HG03066 (cell line): ENCODE results near the gene MYO16.

Experiments
- ATAC-seq: cut with Tn5 transposase; IDR thresholded peaks from one replicate; pipeline ENCODE4 v1.9.1; 2021; ENCODE audit warnings: low read depth; ENCODE audit not compliant: unreplicated experiment

MYO16 gene

GRCh38 chr13:108924134-108924533 lies 294.7 kb downstream of the MYO16 start:
- ATAC-seq = no peak

DNA sequence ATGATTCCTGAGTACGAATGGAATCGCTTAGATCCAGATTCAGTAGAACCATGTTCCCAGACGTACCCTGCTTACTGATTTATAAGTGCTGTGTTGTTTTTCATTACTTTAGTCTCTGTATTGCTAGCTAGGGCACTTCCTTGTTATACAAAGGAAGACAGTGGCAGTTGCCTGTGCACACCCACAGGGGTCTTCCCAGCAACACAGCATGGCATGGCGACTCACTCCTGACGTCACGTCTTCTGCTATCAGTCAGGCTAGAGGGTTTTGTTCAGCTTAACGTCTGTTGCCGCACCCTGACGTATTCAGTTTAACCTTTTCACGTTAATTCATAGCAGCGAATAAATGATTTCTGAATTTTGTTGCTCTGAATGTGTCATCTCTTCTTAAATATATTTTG lies 295.1 kb downstream of the MYO16 start:
- no peak for ATAC-seq

- ATAC-seq = no peak
These were observed 295.7 kb downstream of the MYO16 start for GRCh38 chr13:108925070-108925469.

DNA sequence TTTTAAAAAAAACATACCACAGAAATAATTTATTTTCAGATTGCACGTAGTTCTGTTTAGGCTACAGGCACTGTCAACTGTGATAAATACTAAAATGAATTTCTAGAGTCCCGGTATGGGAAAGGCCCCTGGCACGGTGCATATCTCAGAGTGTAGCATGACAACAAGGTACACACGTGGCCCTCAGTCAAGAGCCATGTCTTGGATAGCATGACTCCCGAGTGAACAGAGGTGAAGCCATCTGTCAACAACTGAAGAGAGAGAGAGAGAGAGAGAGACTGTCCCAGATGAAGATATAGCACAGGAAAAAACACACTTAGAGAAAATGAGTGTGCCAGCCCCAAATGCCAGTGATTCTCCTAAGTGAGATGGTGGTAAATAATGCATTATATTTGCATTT lies 297.5 kb downstream of the MYO16 start:
- ATAC-seq = no peak

DNA sequence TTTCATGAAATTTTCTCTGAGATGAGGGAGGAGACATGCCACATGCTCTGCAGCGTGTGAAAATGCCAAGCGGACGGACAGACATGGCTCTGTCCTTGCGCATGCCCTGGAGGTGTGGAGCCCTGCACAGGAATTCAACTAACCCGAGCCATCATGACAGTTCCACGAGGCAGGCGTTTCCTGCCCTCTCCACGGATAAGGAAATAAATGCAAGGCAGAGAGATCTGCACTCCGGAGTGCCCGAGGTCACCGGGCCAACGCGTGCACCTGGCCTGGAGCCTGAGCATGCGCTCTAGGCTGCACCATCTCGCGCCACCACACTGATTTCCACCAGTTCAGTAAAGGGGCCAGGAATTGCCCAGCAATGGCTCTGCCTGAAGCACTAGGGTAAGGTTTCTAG lies 298.2 kb downstream of the MYO16 start:
- no peak for ATAC-seq

DNA sequence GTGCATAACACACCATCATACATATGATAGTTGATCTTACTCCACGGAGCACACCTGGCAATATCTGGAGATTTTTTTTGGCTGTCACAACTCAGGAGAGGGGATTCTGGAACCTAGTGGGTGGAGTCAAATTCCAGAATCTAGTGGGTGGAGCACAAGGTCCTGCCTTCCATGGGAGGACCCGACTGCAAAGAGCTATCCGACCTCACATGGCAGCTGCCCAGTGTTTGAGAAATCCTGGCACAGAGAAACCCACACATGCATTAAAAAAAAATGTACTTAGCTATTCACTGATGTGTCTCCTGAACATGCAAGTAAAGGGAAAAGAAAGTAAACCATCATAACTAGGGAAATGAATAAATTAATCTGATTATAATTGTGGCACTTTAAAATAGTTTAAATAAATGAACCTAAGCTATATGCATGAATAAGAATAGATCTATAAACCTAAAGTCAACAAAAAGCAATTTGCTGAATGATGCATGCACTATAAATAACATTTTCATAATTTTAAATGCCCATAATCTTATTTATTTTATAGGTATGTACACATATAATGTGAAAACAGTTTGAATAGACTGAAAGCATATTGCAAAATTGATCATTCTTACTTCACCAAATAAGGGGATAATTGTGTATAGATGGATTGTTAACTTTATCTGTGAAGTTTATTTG lies 300.3 kb downstream of the MYO16 start:
- ATAC-seq = no peak

DNA sequence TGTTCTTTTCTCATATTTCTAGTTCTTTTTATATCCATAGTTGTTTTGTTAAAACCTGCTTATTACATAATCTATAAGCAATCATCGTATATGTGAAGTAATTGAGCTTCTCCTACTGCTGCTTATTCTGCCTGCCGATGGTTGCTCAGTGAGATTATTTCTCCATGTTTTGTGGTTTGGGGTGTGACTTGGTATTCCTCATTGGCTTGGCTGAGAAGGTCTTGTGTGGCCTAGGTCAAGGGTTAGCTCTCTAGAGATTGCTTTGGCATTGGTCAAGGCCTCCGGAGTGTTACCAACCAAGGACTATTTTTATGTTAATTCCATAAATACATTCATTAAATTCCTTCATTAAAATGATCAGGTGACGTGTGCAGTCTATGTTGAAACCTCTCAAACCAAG lies 302.8 kb downstream of the MYO16 start:
- ATAC-seq = no peak

DNA sequence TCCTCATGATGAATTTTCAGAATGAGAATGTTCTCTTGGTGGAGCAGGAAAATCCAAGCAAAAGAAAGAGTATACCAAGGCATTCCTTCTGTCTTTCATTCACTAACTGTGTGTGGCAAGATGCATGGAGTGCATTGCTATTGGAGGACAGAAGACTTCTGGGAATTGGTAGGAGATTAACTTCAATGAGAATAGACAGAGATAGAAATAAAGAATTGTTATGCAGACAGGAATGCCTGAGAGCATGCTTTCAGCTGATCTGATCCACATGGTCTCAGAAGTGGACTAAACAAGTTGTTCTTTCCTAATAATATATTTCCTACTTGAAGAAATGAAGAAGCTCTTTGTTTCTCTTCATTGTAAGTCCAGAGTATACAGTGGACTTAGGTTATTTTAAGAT lies 303.6 kb downstream of the MYO16 start:
- ATAC-seq = no peak

DNA sequence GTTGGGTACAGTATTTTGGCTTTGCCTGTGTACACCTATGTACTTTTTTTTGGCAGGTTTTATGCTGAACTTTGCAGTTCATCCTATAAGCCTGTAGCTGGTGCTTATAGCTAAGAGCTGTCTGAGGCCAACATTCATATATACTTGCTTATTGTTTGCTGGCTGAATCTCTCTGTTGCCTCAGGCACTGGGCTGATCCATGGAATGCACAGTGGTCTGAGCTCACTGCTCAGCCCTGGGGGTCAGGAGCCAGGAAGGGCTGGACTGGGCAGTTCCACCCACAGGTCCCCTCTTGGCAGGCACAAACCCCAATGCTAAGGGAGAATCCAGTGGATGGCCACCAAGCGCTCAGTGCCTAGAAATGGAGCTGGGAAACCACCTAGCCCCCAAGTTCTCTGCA lies 308.7 kb downstream of the MYO16 start:
- ATAC-seq = no peak

- ATAC-seq = no peak
These were observed 310.7 kb downstream of the MYO16 start for GRCh38 chr13:108940121-108940520.

- no peak for ATAC-seq
These were observed 314.4 kb downstream of the MYO16 start for GRCh38 chr13:108943842-108944241.

DNA sequence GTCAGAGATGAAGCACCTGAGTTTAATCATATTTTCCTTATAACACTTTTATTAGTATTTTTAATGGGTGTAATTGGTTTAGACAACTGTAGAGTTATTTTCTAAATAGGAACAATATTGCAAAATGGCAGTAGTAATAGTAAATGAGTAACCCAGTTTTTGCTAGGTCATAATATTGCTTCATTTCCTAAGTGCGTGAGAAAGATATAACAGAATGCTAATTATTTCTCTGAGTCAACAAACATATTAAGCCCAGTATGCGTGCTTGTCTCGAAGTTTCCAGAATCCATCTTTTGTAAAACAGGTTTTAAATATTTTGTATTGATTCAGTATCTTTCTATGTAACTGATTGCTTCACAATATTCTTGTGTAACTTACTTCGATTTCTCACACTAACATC lies 315.3 kb downstream of the MYO16 start:
- ATAC-seq = no peak

DNA sequence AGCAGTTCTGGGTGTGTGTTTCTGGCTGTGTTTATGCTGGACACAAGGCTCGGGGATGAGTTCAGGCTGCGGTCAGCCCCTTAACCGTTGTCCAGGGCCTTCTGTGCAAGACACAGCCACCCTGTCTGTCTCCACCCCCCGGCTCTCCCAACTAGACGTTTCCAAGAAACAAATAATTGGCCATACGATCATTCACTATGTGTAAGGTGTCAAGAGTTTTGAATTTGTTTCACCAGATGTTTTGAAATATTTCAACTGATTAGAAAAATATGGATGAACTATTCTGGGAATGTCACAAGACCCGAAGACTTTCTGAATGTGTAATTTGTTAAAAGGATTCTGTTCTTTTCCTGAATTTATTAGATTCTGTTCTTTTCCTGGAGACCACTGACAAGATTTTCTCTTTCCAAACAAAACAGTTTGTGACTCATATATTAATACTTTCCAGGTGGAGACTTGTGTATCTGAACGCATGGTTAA lies 318.2 kb downstream of the MYO16 start:
- no peak for ATAC-seq

- no peak for ATAC-seq
These were observed 318.9 kb downstream of the MYO16 start for GRCh38 chr13:108948251-108948671.

DNA sequence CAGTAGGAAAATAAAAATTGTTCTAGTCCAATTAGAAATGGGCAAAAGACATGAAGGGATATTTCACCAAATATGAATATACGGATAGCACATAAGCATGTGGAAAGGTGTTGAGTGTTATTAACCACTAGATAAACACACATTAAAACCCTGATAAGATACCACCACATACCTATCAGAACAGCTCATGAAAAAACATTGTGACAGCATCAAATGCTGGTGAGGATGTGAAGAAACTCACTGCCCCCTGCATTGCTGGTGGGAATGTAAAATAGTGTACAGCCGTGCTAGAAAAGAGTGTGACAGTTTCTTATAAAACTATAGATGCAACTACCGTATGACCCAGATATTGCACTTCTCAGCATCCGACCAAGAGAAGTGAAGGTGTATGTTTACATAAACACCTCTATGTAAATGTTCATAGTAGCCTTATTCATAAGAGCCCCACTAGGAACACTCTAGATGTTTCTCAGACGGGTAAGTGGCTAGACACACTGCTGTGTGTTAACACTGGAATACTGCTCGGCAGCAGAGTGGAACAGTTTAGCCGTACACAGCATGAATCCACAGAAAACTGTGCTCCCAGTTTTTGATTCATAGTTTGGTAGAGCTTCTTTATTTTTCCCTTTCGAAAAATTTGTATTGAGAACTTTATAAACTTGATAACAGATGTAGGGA lies 321.1 kb downstream of the MYO16 start:
- ATAC-seq = no peak

DNA sequence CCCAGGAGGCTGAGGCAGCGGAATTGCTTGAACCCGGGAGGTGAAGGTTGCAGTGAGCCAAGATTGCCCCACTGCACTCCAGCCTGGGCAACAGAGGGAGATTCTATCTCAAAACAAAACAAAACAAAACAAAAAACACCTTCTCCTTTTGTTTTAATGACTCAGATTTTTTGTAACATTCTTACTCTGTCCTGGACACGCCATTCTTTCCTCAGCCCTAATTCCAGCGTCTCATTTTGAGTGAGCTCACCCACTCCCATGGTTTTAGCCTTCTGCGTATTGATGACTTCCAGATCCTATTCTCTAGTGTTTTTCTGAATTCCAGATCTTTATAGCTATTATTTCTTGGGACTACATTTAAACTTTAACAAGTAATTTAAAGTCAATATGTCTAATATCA lies 326.3 kb downstream of the MYO16 start:
- no peak for ATAC-seq

DNA sequence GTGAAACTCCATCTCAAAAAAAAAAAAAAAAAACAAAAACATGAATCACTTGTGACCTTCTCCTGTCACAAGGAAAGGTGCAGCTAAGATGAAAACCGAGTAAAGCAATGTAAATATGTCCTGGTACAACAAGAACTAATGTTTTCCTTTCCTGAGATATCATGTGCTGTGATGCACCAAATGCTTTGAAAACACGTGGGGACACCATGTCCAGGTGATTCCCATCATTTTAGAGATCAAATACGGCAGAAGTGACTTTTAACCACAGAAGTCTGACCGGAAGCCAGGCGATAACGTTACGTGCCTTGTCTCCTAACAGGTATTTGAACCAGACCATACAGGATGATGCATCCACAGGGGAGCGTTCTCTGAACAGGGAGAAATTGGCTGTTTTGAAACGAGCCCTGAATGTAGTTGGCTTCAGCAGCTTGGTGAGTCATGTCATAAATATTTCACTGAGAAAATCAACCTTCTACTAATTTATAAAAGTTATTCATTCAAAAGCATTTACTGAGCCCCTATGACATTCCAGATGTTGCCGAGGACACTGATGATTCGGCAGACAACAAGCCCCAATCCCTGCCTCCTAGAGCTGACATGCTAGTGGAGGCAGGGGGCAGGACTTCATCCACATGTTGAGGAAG lies 328.1 kb downstream of the MYO16 start:
- no peak for ATAC-seq

GRCh38 chr13:108958013-108958376 lies 328.6 kb downstream of the MYO16 start:
- no peak for ATAC-seq

DNA sequence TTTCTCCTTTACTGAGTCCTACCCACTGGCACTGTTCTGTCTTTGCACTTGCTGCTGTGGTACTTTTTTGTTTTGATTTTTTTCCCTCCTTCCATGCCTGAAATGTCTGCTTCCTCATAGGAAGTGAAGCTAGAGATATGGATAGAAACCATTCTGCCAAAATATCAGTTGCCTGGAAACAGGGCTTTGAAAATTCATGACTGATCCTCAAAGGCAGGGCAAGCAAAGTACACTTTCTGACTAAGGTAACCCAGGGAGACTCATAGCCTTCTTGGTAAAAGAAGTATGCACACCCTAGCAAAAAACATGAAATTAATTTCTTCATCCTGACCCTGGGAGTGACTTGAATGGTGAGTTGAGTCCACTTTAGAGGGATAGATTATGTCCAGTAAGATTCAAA lies 329.8 kb downstream of the MYO16 start:
- no peak for ATAC-seq

GRCh38 chr13:108960006-108960405 lies 330.6 kb downstream of the MYO16 start:
- ATAC-seq = no peak

- ATAC-seq = peak; percentile 90
These were observed 332.2 kb downstream of the MYO16 start for GRCh38 chr13:108961542-108962125.

- ATAC-seq = no peak
These were observed 333.2 kb downstream of the MYO16 start for GRCh38 chr13:108962654-108963053.
